Activated CD4-positive, alpha-beta memory T cell treated with anti-CD3 and anti-CD28 coated beads, Interleukin-2, amount 10 ng/mL, durations not matched to agents 7 days and 5 days (primary cell): ENCODE data around the gene SKI. TPM values are rescaled to one million over a fixed set of nuclear protein-coding genes. Genes with fewer than 3 reads are reported as not detected.

ENCODE experiments used
- CTCF ChIA-PET: fragments of 350-600 bp; sonication (Branson Sonifier 250); formaldehyde crosslinking; loops from one replicate; lab custom pipeline; 2021; ENCODE audit warnings: antibody characterized with exemption, inconsistent platforms; lab: Charles Lee
- POLR2A ChIA-PET: fragments of 350-600 bp; sonication (Branson Sonifier 250); formaldehyde crosslinking; loops from one replicate; lab custom pipeline; 2021; ENCODE audit warnings: antibody characterized with exemption; lab: Charles Lee
- DNase-seq: peaks from one replicate; pipeline ENCODE4 v3.0.0-alpha.2; 2020
- H3K27ac Mint-ChIP-seq: one replicate; pipeline ENCODE4 v1.8.0; 2021; ENCODE audit warnings: mild to moderate bottlenecking, mixed read lengths
- H3K27me3 Mint-ChIP-seq: one replicate; pipeline ENCODE4 v1.8.0; 2021; ENCODE audit warnings: mixed read lengths
- H3K36me3 Mint-ChIP-seq: one replicate; pipeline ENCODE4 v1.8.0; 2021; ENCODE audit warnings: low read depth, mixed read lengths
- H3K4me1 Mint-ChIP-seq: one replicate; pipeline ENCODE4 v1.8.0; 2021; ENCODE audit warnings: mixed read lengths
- H3K4me3 Mint-ChIP-seq: one replicate; pipeline ENCODE4 v1.8.0; 2021; ENCODE audit warnings: mild to moderate bottlenecking, mixed read lengths
- H3K9me3 Mint-ChIP-seq: one replicate; pipeline ENCODE4 v1.8.0; 2021; ENCODE audit warnings: mixed read lengths
- total RNA-seq, 2 experiments: library from RNA; stranded (reverse); gene quantifications; one replicate each; pipeline ENCODE4 v1.2.3, GENCODE V29; 2021

The SKI gene
- total RNA-seq, 2 experiments from 2014 or later = 58.0 to 61.5 TPM

- Mint-ChIP-seq H3K9me3 (no peaks in the 10 kb centered on the region), H3K4me3 (no peak overlapping the region), H3K36me3 (no peaks in the 10 kb centered on the region), H3K27ac (no peak overlapping the region), H3K4me1 (no peaks in the 10 kb centered on the region), H3K27me3 (no peaks in the 10 kb centered on the region)
- DNase-seq = no peak
- CTCF ChIA-PET = no interaction called here
- POLR2A ChIA-PET = no interaction called here
These were observed 115.2 kb downstream of the SKI start for GRCh38 chr1:2343023-2343935.

- no peak overlapping the region for H3K4me3 Mint-ChIP-seq
- H3K27me3 Mint-ChIP-seq = no peaks in the 10 kb centered on the region
- CTCF ChIA-PET = no interaction called here
- H3K36me3 Mint-ChIP-seq = no peaks in the 10 kb centered on the region
- DNase-seq = no peak
- H3K27ac Mint-ChIP-seq = no peak overlapping the region
- no peaks in the 10 kb centered on the region for H3K4me1 Mint-ChIP-seq
- H3K9me3 Mint-ChIP-seq = no peaks in the 10 kb centered on the region
- POLR2A ChIA-PET = no interaction called here
These were observed 116.1 kb downstream of the SKI start for GRCh38 chr1:2344121-2344681.

- Mint-ChIP-seq H3K36me3 (no peaks in the 10 kb centered on the region), H3K27me3 (no peaks in the 10 kb centered on the region), H3K27ac (no peak overlapping the region), H3K9me3 (no peaks in the 10 kb centered on the region), H3K4me1 (no peaks in the 10 kb centered on the region), H3K4me3 (no peak overlapping the region)
- CTCF ChIA-PET = no interaction called here
- POLR2A ChIA-PET = no interaction called here
- DNase-seq = no peak
These were observed 116.7 kb downstream of the SKI start for GRCh38 chr1:2344744-2345296.

GRCh38 chr1:2345297-2346075 lies 117.4 kb downstream of the SKI start:
- Mint-ChIP-seq H3K4me1 (no peaks in the 10 kb centered on the region), H3K27me3 (no peaks in the 10 kb centered on the region), H3K27ac (no peak overlapping the region), H3K4me3 (no peak overlapping the region), H3K36me3 (no peaks in the 10 kb centered on the region), H3K9me3 (no peaks in the 10 kb centered on the region)
- no peak for DNase-seq
- CTCF ChIA-PET = no interaction called here
- POLR2A ChIA-PET = no interaction called here

- CTCF ChIA-PET = no interaction called here
These were observed 118.7 kb downstream of the SKI start for GRCh38 chr1:2346691-2347408.

GRCh38 chr1:2347409-2347785 lies 119.3 kb downstream of the SKI start:
- Mint-ChIP-seq H3K36me3 (no peaks in the 10 kb centered on the region), H3K9me3 (no peaks in the 10 kb centered on the region), H3K27ac (no peak overlapping the region), H3K4me3 (no peak overlapping the region), H3K4me1 (no peaks in the 10 kb centered on the region), H3K27me3 (no peaks in the 10 kb centered on the region)
- POLR2A ChIA-PET = no interaction called here
- CTCF ChIA-PET = no interaction called here
- DNase-seq = no peak

More at GRCh38 chr1:2346691-2347408, 118.7 kb downstream of the SKI start:
- H3K4me1 Mint-ChIP-seq = no peaks in the 10 kb centered on the region
- no peak overlapping the region for H3K27ac Mint-ChIP-seq
- DNase-seq = no peak
- H3K4me3 Mint-ChIP-seq = no peak overlapping the region
- H3K9me3 Mint-ChIP-seq = no peaks in the 10 kb centered on the region
- H3K36me3 Mint-ChIP-seq = no peaks in the 10 kb centered on the region
- POLR2A ChIA-PET = no interaction called here
- no peaks in the 10 kb centered on the region for H3K27me3 Mint-ChIP-seq

- Mint-ChIP-seq H3K9me3 (no peaks in the 10 kb centered on the region), H3K27me3 (no peaks in the 10 kb centered on the region), H3K27ac (no peak overlapping the region), H3K4me1 (no peaks in the 10 kb centered on the region), H3K4me3 (no peak overlapping the region), H3K36me3 (no peaks in the 10 kb centered on the region)
- DNase-seq = no peak
- ChIA-PET POLR2A (no interaction called here), CTCF (no interaction called here)
These were observed 119.8 kb downstream of the SKI start for GRCh38 chr1:2347896-2348295.

- ChIA-PET POLR2A (interaction anchor here (0.5 kb wide), 1 partner anchor 372 kb away, joined by 3 read pairs; no protein-coding TSS in a partner anchor), CTCF (no interaction called here)
- Mint-ChIP-seq H3K36me3 (no peaks in the 10 kb centered on the region), H3K27me3 (no peaks in the 10 kb centered on the region), H3K4me1 (no peaks in the 10 kb centered on the region), H3K9me3 (no peaks in the 10 kb centered on the region), H3K4me3 (no peak overlapping the region), H3K27ac (no peak overlapping the region)
- no peak for DNase-seq
These were observed 120.5 kb downstream of the SKI start for GRCh38 chr1:2348346-2349325.

- Mint-ChIP-seq H3K27ac (no peak overlapping the region), H3K4me1 (no peaks in the 10 kb centered on the region), H3K27me3 (no peaks in the 10 kb centered on the region), H3K36me3 (no peaks in the 10 kb centered on the region), H3K9me3 (no peaks in the 10 kb centered on the region), H3K4me3 (no peak overlapping the region)
- DNase-seq = no peak
- ChIA-PET POLR2A (no interaction called here), CTCF (no interaction called here)
These were observed 121.7 kb downstream of the SKI start for GRCh38 chr1:2349806-2350205.

GRCh38 chr1:2350501-2350900 lies 122.4 kb downstream of the SKI start:
- Mint-ChIP-seq H3K4me3 (no peak overlapping the region), H3K27ac (no peak overlapping the region), H3K36me3 (no peaks in the 10 kb centered on the region), H3K4me1 (no peaks in the 10 kb centered on the region), H3K9me3 (no peaks in the 10 kb centered on the region), H3K27me3 (no peaks in the 10 kb centered on the region)
- DNase-seq = no peak
- POLR2A ChIA-PET = no interaction called here
- CTCF ChIA-PET = no interaction called here

GRCh38 chr1:2350911-2351655 lies 123.0 kb downstream of the SKI start:
- no peak overlapping the region for H3K4me3 Mint-ChIP-seq
- no peak for DNase-seq
- no peaks in the 10 kb centered on the region for H3K9me3 Mint-ChIP-seq
- H3K27ac Mint-ChIP-seq = no peak overlapping the region
- no peaks in the 10 kb centered on the region for H3K36me3 Mint-ChIP-seq
- ChIA-PET CTCF (no interaction called here), POLR2A (no interaction called here)
- no peaks in the 10 kb centered on the region for H3K4me1 Mint-ChIP-seq
- H3K27me3 Mint-ChIP-seq = no peaks in the 10 kb centered on the region
